ENCODE measurements around the gene ASPN.

ASPN gene

DNA sequence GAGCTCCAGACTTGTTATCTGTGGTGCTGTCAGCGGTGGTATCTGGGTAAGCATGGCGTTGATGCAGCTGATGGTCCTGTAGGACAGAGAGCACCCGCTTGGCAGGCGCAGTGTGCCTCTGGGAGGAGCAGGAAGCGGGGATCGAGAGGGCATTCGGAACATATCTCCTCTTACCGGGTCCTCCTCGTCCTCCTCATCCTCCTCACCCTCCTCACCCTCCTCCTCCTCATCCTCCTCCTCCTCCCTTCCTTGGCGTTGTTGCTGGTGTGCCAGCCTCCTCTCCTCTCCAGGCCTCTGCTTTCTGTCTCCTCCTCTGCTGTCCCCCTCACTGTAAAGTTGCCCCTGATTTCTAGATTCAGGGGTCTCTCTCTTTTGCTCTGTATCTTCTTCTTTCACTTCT is 32.3 kb upstream of the ASPN start:
- H3K4me3 ChIP-seq (replicated peaks in 1 of 2; ENCODE audit: low read depth in 2 of 2, low read length in 2 of 2) = no peak overlapping the region
- no peak for DNase-seq (ENCODE audit: low read depth in 2 of 2)
- TF ChIP-seq, protein P1, sequence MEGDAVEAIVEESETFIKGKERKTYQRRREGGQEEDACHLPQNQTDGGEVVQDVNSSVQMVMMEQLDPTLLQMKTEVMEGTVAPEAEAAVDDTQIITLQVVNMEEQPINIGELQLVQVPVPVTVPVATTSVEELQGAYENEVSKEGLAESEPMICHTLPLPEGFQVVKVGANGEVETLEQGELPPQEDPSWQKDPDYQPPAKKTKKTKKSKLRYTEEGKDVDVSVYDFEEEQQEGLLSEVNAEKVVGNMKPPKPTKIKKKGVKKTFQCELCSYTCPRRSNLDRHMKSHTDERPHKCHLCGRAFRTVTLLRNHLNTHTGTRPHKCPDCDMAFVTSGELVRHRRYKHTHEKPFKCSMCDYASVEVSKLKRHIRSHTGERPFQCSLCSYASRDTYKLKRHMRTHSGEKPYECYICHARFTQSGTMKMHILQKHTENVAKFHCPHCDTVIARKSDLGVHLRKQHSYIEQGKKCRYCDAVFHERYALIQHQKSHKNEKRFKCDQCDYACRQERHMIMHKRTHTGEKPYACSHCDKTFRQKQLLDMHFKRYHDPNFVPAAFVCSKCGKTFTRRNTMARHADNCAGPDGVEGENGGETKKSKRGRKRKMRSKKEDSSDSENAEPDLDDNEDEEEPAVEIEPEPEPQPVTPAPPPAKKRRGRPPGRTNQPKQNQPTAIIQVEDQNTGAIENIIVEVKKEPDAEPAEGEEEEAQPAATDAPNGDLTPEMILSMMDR (IDR thresholded peaks at IDR 0.05; ENCODE audit: low read depth, low read length) = no peak

DNA sequence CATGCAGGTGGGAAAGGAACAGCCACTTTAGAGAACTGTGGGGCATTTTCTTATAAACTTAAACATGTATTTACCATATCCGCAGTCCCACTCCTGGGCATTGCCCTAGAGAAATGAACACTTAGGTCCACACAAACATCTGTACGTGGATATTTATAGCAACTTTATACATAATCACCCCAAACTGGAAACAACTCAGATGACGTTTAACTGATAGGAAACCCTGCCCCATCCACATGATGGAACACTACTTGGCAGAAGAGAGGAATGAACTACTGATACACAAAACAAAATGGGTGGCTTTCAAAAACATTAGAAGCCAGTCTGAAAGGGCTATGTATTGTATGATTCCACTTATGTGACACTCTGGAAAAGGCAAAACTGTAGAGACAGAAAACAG is 31.0 kb upstream of the ASPN start:
- TF ChIP-seq, protein P1 (IDR thresholded peaks at IDR 0.05; ENCODE audit: low read depth, low read length) = no peak
- peak in 1 of 2 donors; percentile 37 for DNase-seq (ENCODE audit: low read depth in 2 of 2)
- no peak overlapping the region for H3K4me3 ChIP-seq (replicated peaks in 1 of 2; ENCODE audit: low read depth in 2 of 2, low read length in 2 of 2)

DNA sequence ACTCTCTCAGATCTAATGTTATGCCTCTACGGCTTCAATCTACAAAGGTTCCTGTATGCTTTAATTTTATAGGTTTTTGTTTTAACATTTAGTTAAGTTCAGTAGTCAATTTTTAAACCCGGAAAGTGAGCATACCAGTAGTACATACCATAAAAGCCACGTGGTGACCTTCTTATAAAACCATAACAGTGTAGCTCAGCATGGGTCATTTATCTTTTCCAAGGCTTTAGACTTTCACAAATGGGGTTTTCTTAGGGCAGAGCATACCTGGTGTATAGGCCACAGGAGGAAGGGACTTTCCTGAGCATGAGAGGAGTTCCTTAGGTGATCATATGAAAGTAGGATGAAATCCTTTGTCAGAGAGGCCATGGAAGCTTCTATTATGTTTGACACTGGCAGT is 30.3 kb upstream of the ASPN start:
- peak in 1 of 2 donors; percentile 11 for DNase-seq (ENCODE audit: low read depth in 2 of 2)
- TF ChIP-seq, protein P1 (IDR thresholded peaks at IDR 0.05; ENCODE audit: low read depth, low read length) = no peak
- no peak overlapping the region for H3K4me3 ChIP-seq (replicated peaks in 1 of 2; ENCODE audit: low read depth in 2 of 2, low read length in 2 of 2)

DNA sequence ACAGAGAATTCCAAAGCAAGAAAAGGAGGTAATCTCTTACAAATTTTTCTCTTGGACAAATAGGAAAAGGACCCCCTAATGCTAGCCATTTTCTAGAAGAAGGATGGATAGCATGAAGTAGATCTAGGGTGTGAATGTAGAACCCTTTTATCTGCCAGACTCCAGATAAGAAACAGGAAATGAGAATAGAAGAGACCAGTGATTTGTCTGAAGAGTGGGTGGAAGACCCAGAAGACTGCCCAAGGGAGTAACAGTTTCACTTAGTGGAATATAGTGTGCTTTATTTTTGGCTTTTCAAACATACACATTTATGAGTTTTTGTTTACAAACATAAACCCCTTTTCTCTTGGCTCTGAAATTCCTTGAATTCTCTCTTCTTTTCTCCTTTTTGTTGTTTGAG is 28.4 kb upstream of the ASPN start:
- DNase-seq (ENCODE audit: low read depth in 2 of 2) = no peak
- TF ChIP-seq, protein P1 (IDR thresholded peaks at IDR 0.05; ENCODE audit: low read depth, low read length) = no peak
- H3K4me3 ChIP-seq (replicated peaks in 1 of 2; ENCODE audit: low read depth in 2 of 2, low read length in 2 of 2) = no peak overlapping the region

DNA sequence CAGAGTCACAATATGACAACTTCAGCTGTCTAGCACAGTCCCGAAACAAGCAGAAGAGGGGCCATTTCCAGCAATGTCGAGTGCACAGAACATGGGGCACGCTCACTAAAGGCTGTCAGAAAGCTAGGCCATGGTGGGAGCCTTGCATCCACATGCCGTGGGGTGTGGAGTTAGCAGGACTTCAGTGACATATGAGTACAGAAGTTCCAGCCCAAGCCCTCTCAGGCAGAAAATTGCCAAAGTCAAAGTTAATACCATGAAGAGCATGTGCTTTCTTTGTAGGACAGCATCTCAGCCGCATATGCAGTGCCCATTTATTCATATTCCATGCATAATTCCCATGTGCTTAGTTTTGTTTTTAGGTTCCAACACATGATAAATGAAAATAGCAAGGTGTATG is 26.7 kb upstream of the ASPN start:
- no peak for DNase-seq (ENCODE audit: low read depth in 2 of 2)
- H3K4me3 ChIP-seq (replicated peaks in 1 of 2; ENCODE audit: low read depth in 2 of 2, low read length in 2 of 2) = no peak overlapping the region
- TF ChIP-seq, protein P1 (IDR thresholded peaks at IDR 0.05; ENCODE audit: low read depth, low read length) = no peak

DNA sequence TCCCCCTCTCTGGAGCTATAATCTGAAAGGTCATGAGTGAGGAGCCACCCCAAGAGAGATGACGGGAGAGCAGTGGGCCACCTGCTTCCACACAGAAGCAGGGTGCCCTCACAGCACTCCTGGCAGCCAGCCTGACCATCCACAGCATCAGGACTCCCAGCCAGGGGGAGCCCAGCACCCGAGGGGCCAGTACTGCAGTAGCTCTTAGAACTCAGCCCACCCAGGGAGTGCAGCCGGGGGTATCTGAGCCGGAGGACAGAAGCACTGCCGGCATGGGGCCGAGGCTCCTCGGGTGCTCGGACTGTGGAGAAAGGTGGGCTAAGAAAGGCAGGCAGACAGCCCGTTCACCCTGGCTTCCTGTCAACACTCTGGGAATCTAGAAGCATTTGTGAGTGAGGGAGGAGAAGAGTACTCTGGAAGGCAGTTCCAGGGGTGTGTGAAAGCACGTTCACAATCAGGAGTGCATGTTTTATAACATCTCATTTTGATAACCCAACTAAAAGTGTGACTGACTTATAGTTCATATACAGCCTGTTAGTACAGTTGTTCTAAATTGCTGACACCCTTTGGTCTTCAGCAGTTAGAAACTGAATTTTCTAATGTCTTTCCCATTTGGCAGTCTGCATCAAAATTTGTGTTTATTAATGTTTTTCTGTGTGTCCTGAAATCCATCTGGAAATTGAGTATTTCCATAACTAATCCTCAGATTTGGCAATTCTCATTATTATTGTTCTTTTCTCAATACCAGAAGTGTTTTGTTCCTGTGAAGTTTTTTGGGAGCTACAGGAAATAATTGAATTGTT is 25.9 kb upstream of the ASPN start:
- no peak overlapping the region for H3K4me3 ChIP-seq (replicated peaks in 1 of 2; ENCODE audit: low read depth in 2 of 2, low read length in 2 of 2)
- no peak for DNase-seq (ENCODE audit: low read depth in 2 of 2)
- TF ChIP-seq, protein P1 (IDR thresholded peaks at IDR 0.05; ENCODE audit: low read depth, low read length) = peak; percentile 13

DNA sequence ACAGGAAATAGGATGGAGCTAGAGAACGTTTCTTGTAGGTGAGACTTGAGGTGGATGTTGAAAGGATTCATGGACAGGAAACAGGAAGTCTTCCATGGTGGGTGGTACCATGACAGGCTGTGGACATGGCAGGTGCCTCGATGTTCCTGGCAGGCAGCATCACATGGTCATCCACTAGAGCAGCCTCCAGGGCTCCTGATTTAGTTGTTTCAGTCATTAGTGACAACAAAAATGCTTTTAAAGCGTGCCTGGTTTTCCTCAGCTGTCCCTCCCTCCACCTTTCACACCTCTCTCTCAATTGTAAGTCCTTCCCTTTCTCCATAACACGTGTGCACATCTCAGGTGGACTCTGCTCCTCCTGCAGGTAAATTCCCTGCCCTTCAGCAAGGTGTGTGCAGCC is 25.2 kb upstream of the ASPN start:
- no peak overlapping the region for H3K4me3 ChIP-seq (replicated peaks in 1 of 2; ENCODE audit: low read depth in 2 of 2, low read length in 2 of 2)
- DNase-seq (ENCODE audit: low read depth in 2 of 2) = no peak
- TF ChIP-seq, protein P1 (IDR thresholded peaks at IDR 0.05; ENCODE audit: low read depth, low read length) = no peak
